Common myeloid progenitor, CD34-positive (primary cell): ENCODE data around the gene CAMTA1.
A peak's percentile ranks its signal among the peaks of the same experiment; 100 is the strongest.

Experiments
- CTCF ChIA-PET: fragments of 350-600 bp; sonication (Branson Sonifier 250); formaldehyde crosslinking; loops from one replicate; lab custom pipeline; 2021; ENCODE audit warnings: antibody characterized with exemption; lab: Charles Lee
- POLR2A ChIA-PET: fragments of 350-600 bp; sonication (Branson Sonifier 250); formaldehyde crosslinking; loops from one replicate; lab custom pipeline; 2021; ENCODE audit warnings: antibody characterized with exemption; lab: Charles Lee
- DNase-seq, 3 donors: peaks; one replicate each; pipeline versions ENCODE4 v3.0.0 to v3.0.0-alpha.2; 2013
- H3K27ac ChIP-seq, 2 experiments: 1 replicate in 1 of 2; 2 replicates in 1 of 2; pipeline ENCODE4 v1.7.0; 2013; ENCODE audit warnings: inconsistent platforms in 2 of 2, low read length in 2 of 2, mild to moderate bottlenecking in 2 of 2, low read depth in 1 of 2, moderate library complexity in 1 of 2; ENCODE audit not compliant: severe bottlenecking in 2 of 2, insufficient read depth in 1 of 2, poor library complexity in 1 of 2
- H3K27me3 ChIP-seq, 5 experiments: replicated peaks in 2 of 5; 1 replicate in 3 of 5; 2 replicates in 2 of 5; pipeline versions ENCODE4 v1.6.1 to v1.7.0; 2013; ENCODE audit warnings: low read length in 4 of 5, mild to moderate bottlenecking in 2 of 5, moderate library complexity in 2 of 5, inconsistent platforms in 1 of 5; ENCODE audit not compliant: insufficient read depth in 5 of 5, control insufficient read depth in 4 of 5
- H3K36me3 ChIP-seq, 4 experiments: 1 replicate in 2 of 4; 2 replicates in 2 of 4; pipeline versions ENCODE4 v1.6.1 to v1.7.0; 2013; ENCODE audit warnings: low read length in 3 of 4, control low read depth in 1 of 4, mild to moderate bottlenecking in 1 of 4; ENCODE audit not compliant: control insufficient read depth in 4 of 4, insufficient read depth in 4 of 4
- H3K4me1 ChIP-seq, 4 experiments: 1 replicate in 3 of 4; 2 replicates in 1 of 4; pipeline versions ENCODE4 v1.6.1 to v1.7.1; 2013; ENCODE audit warnings: low read length in 3 of 4, mild to moderate bottlenecking in 3 of 4, control low read depth in 1 of 4, inconsistent platforms in 1 of 4, moderate library complexity in 1 of 4; ENCODE audit not compliant: control insufficient read depth in 4 of 4, insufficient read depth in 4 of 4; ENCODE audit errors: control extremely low read depth in 1 of 4
- H3K4me3 ChIP-seq, 7 experiments: 1 replicate in 4 of 7; 2 replicates in 3 of 7; pipeline versions ENCODE4 v1.5.1 to v1.7.0; 2013; ENCODE audit warnings: mild to moderate bottlenecking in 7 of 7, low read length in 6 of 7, moderate library complexity in 6 of 7, inconsistent platforms in 2 of 7, low read depth in 2 of 7, control low read depth in 1 of 7; ENCODE audit not compliant: insufficient read depth in 4 of 7, control insufficient read depth in 1 of 7; ENCODE audit errors: extremely low read depth in 1 of 7
- H3K9me3 ChIP-seq, 5 experiments: 1 replicate in 4 of 5; 2 replicates in 1 of 5; pipeline versions ENCODE4 v1.6.1 to v1.7.1; 2013; ENCODE audit warnings: low read length in 4 of 5, mild to moderate bottlenecking in 2 of 5, inconsistent platforms in 1 of 5, low read depth in 1 of 5, moderate library complexity in 1 of 5; ENCODE audit not compliant: control insufficient read depth in 4 of 5, insufficient read depth in 2 of 5; ENCODE audit errors: control extremely low read depth in 1 of 5
- WGBS: methylation state at CpG from one replicate; pipeline ENCODE4 v1.1.5; 2013; ENCODE audit not compliant: insufficient coverage; 5-methylcytosine and 5-hydroxymethylcytosine counted together

CAMTA1 gene

DNA sequence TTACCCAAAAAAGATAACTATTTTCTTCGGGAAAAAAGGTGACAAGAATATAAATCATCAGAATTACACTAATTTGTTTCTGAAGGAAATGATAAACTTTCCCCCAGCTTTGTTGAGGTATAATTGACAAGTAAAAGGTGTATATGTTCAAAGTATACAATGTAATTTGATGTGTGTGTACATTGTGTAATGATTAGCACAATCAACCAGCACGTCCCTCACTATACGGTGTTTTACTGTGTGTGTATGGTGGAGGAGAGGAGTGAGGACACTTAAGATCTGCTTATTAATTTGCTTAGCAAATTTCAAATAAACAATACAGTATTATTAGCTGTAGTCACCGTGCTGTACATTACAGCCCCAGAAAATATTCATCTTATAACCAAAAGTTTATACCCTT lies 77.7 kb downstream of the CAMTA1 start:
- 100% methylated on average over 1 of the region's 4 CpGs for WGBS
- peaks cover 0 to 8% (median 3%) of the 10 kb centered on the region in 4 experiments for H3K36me3 ChIP-seq
- H3K4me1 ChIP-seq = peaks cover 0 to 2% (median 0%) of the 10 kb centered on the region in 4 experiments
- ChIA-PET CTCF (interaction anchor here (1.2 to 1.3 kb wide), 2 partner anchors 12 to 28 kb away, joined by 3 to 4 read pairs; no protein-coding TSS in a partner anchor), POLR2A (no interaction called here)
- no peak overlapping the region for H3K4me3 ChIP-seq
- H3K27me3 ChIP-seq = no peaks in the 10 kb centered on the region
- H3K27ac ChIP-seq = no peak overlapping the region
- H3K9me3 ChIP-seq = no peaks in the 10 kb centered on the region
- DNase-seq = no peak

DNA sequence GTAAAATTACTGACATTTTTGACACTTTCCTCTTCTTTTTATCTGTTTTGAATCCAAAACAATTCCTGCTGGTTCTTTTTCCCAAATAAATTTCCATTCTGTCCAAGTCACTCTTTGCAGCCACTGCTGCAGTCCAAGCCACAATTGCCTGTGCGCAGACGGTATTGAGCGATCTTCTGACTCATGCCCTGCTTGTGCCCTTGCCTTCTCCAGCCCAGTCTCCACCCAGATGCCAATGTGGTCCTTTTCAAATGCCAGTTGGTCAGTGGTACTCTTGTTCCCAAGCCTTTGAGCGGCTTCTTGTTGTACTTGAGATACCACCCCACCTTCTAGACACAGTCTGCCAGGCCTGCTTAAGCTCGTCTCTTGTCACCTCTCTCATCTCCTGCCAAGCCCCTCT lies 78.9 kb downstream of the CAMTA1 start:
- Histone ChIP-seq H3K4me1 (peaks cover 0 to 13% (median 2%) of the 10 kb centered on the region in 4 experiments), H3K27ac (no peak overlapping the region), H3K36me3 (peaks cover 0 to 8% (median 3%) of the 10 kb centered on the region in 4 experiments), H3K9me3 (no peaks in the 10 kb centered on the region), H3K27me3 (no peaks in the 10 kb centered on the region), H3K4me3 (no peak overlapping the region)
- WGBS = 100% methylated on average over 5 of the region's 5 CpGs
- no peak for DNase-seq
- POLR2A ChIA-PET = no interaction called here
- CTCF ChIA-PET = no interaction called here

DNA sequence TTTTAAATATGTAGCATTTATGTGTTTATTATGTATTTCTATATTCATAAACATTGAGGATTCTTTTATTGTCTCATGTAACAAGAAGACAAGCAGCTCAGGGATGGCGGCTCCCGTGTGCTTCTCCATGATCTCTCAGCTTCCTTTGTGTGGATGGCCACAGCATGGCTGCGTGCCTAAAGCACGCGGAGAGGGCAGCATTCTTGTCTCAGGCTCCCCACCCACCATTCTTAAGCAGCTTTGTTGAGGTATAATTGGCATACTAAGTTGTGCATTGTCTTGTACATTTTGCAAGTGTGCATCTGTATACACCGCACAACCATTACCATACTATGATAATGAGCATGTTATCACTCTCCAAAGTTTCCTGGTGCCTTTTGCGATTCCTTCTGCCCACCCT lies 81.6 kb downstream of the CAMTA1 start:
- 90% methylated on average over 5 of the region's 7 CpGs for WGBS
- ChIA-PET CTCF (interaction anchor here (1.3 to 1.4 kb wide), 2 partner anchors 11 to 62 kb away, joined by 4 to 5 read pairs; no protein-coding TSS in a partner anchor), POLR2A (no interaction called here)
- DNase-seq = no peak
- peaks cover 0 to 16% (median 2%) of the 10 kb centered on the region in 4 experiments for H3K4me1 ChIP-seq
- peaks cover 0 to 8% (median 3%) of the 10 kb centered on the region in 4 experiments for H3K36me3 ChIP-seq
- no peaks in the 10 kb centered on the region for H3K9me3 ChIP-seq
- no peaks in the 10 kb centered on the region for H3K27me3 ChIP-seq
- no peak overlapping the region for H3K4me3 ChIP-seq
- H3K27ac ChIP-seq = no peak overlapping the region

GRCh38 chr1:6867321-6867720 lies 82.1 kb downstream of the CAMTA1 start:
- CTCF ChIA-PET = interaction anchor here (1.3 kb wide), 1 partner anchor 62 kb away, joined by 5 read pairs; no protein-coding TSS in a partner anchor
- no peak for DNase-seq
- no peaks in the 10 kb centered on the region for H3K27me3 ChIP-seq
- no peak overlapping the region for H3K27ac ChIP-seq
- peaks cover 0 to 16% (median 2%) of the 10 kb centered on the region in 4 experiments for H3K4me1 ChIP-seq
- H3K36me3 ChIP-seq = peaks cover 0 to 8% (median 3%) of the 10 kb centered on the region in 4 experiments
- 80% methylated on average over 4 of the region's 5 CpGs for WGBS
- H3K4me3 ChIP-seq = no peak overlapping the region
- H3K9me3 ChIP-seq = no peaks in the 10 kb centered on the region
- POLR2A ChIA-PET = no interaction called here

GRCh38 chr1:6867729-6868659 lies 82.7 kb downstream of the CAMTA1 start:
- ChIA-PET POLR2A (interaction anchor here (0.6 kb wide), 1 partner anchor 21 kb away, joined by 3 read pairs; no protein-coding TSS in a partner anchor), CTCF (interaction anchor here (1.3 kb wide), 2 partner anchors 25 to 63 kb away, joined by 3 to 5 read pairs; no protein-coding TSS in a partner anchor)
- Histone ChIP-seq H3K27ac (no peak overlapping the region), H3K27me3 (no peaks in the 10 kb centered on the region), H3K36me3 (peaks cover 0 to 8% (median 3%) of the 10 kb centered on the region in 4 experiments), H3K4me1 (peaks cover 0 to 16% (median 2%) of the 10 kb centered on the region in 4 experiments), H3K4me3 (peak overlapping the region in 1 of 7 experiments; percentile 26), H3K9me3 (no peaks in the 10 kb centered on the region)
- WGBS = 92% methylated on average over 6 of the region's 10 CpGs
- DNase-seq = peak in 1 of 3 donors; percentile 4

DNA sequence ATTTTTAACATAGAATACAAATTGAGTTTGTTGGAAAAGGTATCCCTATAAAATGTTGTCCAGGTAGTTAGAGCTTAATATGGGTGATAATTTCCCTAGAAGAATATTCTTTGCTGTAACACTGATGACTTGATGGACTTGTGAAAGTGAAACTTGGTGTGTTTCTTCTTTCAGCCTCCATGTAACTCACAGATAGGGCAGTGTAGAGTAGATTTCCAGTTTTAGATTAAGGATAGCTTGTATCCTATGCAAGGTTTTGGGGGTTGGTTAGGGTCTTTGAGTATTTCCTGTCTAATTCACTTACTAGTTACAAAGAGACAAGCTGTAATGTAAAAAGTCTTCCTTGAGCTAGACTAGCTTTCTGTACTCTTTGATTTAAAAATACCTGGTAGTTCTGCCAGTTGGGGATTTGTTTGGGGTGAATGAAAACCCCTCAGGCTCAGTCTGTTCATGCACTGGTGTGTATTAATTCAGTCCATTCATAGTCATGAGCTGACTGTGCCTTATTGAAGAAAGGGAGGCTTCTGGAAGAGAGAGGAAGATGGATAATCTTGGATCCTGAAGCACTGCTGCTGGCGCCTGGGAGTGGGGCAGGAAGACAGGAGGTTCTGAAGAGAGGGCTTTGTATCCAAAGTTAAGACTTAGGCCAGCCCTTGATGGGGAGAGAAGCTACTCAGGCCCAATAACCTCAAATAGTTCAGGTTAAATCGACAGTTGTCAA lies 83.6 kb downstream of the CAMTA1 start:
- peaks cover 0 to 11% (median 5%) of the 10 kb centered on the region in 4 experiments for H3K36me3 ChIP-seq
- H3K4me1 ChIP-seq = peaks cover 0 to 16% (median 2%) of the 10 kb centered on the region in 4 experiments
- H3K9me3 ChIP-seq = no peaks in the 10 kb centered on the region
- CTCF ChIA-PET = interaction anchor here (0.6 to 1.3 kb wide), 4 partner anchors 21 to 345 kb away, joined by 3 to 4 read pairs (median 3); no protein-coding TSS in a partner anchor
- WGBS = 100% methylated on average over 2 of the region's 2 CpGs
- no peaks in the 10 kb centered on the region for H3K27me3 ChIP-seq
- no peak overlapping the region for H3K27ac ChIP-seq
- POLR2A ChIA-PET = interaction anchor here (0.6 kb wide), 1 partner anchor 22 kb away, joined by 3 read pairs; no protein-coding TSS in a partner anchor
- H3K4me3 ChIP-seq = peak overlapping the region in 1 of 7 experiments; percentile 26
- DNase-seq = peak in 2 of 3 donors; percentile 27 to 28
